Gastrocnemius medialis (tissue), 4 donors: Measurements from ENCODE around the gene NLGN4X. TPM values are rescaled to one million over a fixed set of nuclear protein-coding genes. Genes with fewer than 3 reads are reported as not detected.
"Not testable (repeated sequence)": the region's sequence is repeated elsewhere in the genome, so short reads cannot be mapped to it uniquely, and the experiment has no call there.

Source experiments
- ATAC-seq, 2 donors: fragments of 150-250 bp; one replicate each; pipeline ENCODE4 v1.9.1; 2016
- DNase-seq, 2 donors: peaks; one replicate each; pipeline ENCODE4 v3.0.0-alpha.2; 2019
- H3K27ac ChIP-seq, 4 donors: fragments of 200-600 bp; sonication (generic); 1 replicate in 1 of 4; 2 replicates in 3 of 4; pipeline ENCODE4 v1.5.1; 2016 to 2018; ENCODE audit warnings: mild to moderate bottlenecking in 2 of 4, moderate library complexity in 1 of 4
- H3K27me3 ChIP-seq, 3 donors: fragments of 200-600 bp; sonication (generic) in 2 of 3; 1 replicate in 1 of 3; 2 replicates in 2 of 3; pipeline versions ENCODE4 v1.5.1 to v1.6.0; 2016 to 2019; ENCODE audit warnings: mild to moderate bottlenecking in 1 of 3, moderate library complexity in 1 of 3
- H3K36me3 ChIP-seq, 2 donors: fragments of 200-600 bp; sonication (generic) in 1 of 2; one replicate each; pipeline ENCODE4 v1.5.1; 2017 to 2018
- H3K4me1 ChIP-seq, 2 donors: fragments of 200-600 bp; sonication (generic) in 1 of 2; one replicate each; pipeline ENCODE4 v1.5.1; 2016 to 2017; ENCODE audit warnings: mild to moderate bottlenecking in 2 of 2
- H3K4me3 ChIP-seq, 4 donors: fragments of 200-600 bp; sonication (generic) in 3 of 4; 1 replicate in 1 of 4; 2 replicates in 3 of 4; pipeline ENCODE4 v1.5.1; 2016 to 2019; ENCODE audit warnings: mild to moderate bottlenecking in 2 of 4
- H3K9me3 ChIP-seq, 3 donors: fragments of 200-600 bp; sonication (generic) in 2 of 3; 1 replicate in 1 of 3; 2 replicates in 2 of 3; pipeline ENCODE4 v1.5.1; 2016 to 2019
- CTCF ChIP-seq, 5 experiments: fragments of 450-650 bp in 3 of 5; fragments of 200-600 bp in 2 of 5; sonication (generic) in 2 of 5; IDR thresholded peaks in 4 of 5; conservative IDR thresholded peaks in 1 of 5; 1 replicate in 4 of 5; 2 replicates in 1 of 5; pipeline ENCODE4 v1.5.1; 2016 to 2019; ENCODE audit warnings: antibody characterized with exemption in 5 of 5, mild to moderate bottlenecking in 3 of 5, moderate library complexity in 3 of 5
- POLR2A ChIP-seq, 2 donors: fragments of 450-650 bp; IDR thresholded peaks; one replicate each; pipeline ENCODE4 v1.6.1; 2017; ENCODE audit warnings: antibody characterized with exemption in 2 of 2, mild to moderate bottlenecking in 2 of 2, moderate library complexity in 2 of 2
- in situ Hi-C, 4 donors: fragments of 200-750 bp; cut with MboI; loops; one replicate each; pipeline versions ENCODE4 v1.15.0 to v1.8.0; 2017; ENCODE audit warnings: low sequenced_read_pairs in 4 of 4
- intact Hi-C: fragments of 100-400 bp; cut with DNase I; formaldehyde crosslinking; loops from one replicate; pipeline ENCODE4 v1.15.1; 2023; ENCODE audit warnings: low total_unique reads
- total RNA-seq, 4 donors: library from RNA; depleted of rRNA; stranded (reverse); fragments of >200 nt; gene quantifications; one replicate each; pipeline versions ENCODE4 v1.1.0 to v1.2.3, GENCODE V29; 2016

NLGN4X gene
- total RNA-seq, 4 donors from 2014 or later, result 0.31 to 0.52 (median 0.47) TPM

DNA sequence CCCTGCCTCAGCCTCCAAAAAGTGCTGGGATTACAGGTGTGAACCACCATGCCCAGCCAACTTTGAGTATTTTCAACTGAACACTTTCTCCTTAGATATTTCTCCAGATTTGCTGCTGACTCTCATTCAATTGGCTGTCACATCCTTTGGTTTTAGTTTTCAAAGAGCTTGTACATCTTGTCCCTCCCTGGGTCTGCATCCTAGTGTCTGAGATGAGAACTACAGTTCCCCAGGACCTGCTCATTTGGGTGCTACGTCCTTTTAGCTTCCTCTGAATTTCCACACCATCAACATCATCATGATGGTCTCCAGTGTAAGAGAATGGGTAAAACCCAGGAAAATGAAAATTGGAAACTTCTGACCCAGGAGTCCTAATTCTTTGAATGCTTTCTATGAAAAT, 312.9 kb downstream of the NLGN4X start:
- intact Hi-C loops (no loop called here), in situ Hi-C loops (no loop called here)
- Histone ChIP-seq H3K4me1 (no peaks in the 10 kb centered on the region), H3K36me3 (no peaks in the 10 kb centered on the region), H3K27me3 (no peaks in the 10 kb centered on the region), H3K4me3 (no peak overlapping the region), H3K9me3 (no peaks in the 10 kb centered on the region), H3K27ac (no peak overlapping the region)
- DNase-seq, result no peak
- ATAC-seq, result no peak
- TF ChIP-seq POLR2A (IDR thresholded peaks at IDR 0.05) (no peak), CTCF (IDR thresholded peaks at IDR 0.05 in 4 of 5, conservative IDR thresholded peaks at IDR 0.05 in 1 of 5) (no peak)

GRCh38 chrX:5907207-5907606, 321.5 kb downstream of the NLGN4X start:
- ATAC-seq (no peak), DNase-seq (no peak)
- intact Hi-C loops, result no loop called here

DNA sequence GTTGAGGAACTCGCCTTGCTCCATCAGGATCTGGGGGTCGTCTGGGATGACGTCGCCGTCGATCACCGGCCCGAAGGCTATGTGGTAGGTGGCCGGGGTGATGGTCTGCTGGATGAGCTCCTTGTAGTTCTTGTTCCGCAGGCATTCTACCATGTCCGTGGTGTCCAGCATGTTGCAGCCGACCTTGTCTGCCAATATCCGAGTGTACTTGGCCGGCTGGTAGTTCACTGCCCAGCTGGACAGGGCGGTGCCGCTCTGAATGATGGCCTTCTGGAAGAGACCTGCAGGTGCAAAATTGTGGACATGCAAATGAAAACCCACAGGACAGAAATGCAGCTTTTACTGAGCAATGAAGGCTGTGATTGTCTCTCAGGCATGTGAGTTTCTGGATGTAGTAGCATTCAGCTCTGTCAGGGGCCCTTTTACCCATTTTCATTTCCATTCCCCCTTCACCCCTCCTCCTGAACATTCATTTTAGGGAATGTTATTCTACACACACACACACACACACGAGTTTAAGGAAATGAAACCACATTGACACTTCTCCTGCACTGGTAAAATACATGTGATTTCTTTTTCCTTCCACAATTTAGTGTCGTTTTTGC, 325.0 kb downstream of the NLGN4X start:
- in situ Hi-C loops, H3K4me1 ChIP-seq, H3K9me3 ChIP-seq, H3K4me3 ChIP-seq, DNase-seq, H3K36me3 ChIP-seq, H3K27me3 ChIP-seq, H3K27ac ChIP-seq, intact Hi-C loops, ATAC-seq: not testable (repeated sequence)

More at GRCh38 chrX:5907207-5907606, 321.5 kb downstream of the NLGN4X start:
- no peak overlapping the region for H3K27ac ChIP-seq
- H3K27me3 ChIP-seq, result no peaks in the 10 kb centered on the region
- no peaks in the 10 kb centered on the region for H3K36me3 ChIP-seq
- no peaks in the 10 kb centered on the region for H3K4me1 ChIP-seq
- in situ Hi-C loops, result no loop called here
- no peaks in the 10 kb centered on the region for H3K9me3 ChIP-seq
- no peak for TF ChIP-seq CTCF (IDR thresholded peaks at IDR 0.05 in 4 of 5, conservative IDR thresholded peaks at IDR 0.05 in 1 of 5)
- TF ChIP-seq POLR2A (IDR thresholded peaks at IDR 0.05), result no peak
- no peak overlapping the region for H3K4me3 ChIP-seq

GRCh38 chrX:5898463-5898862, 330.2 kb downstream of the NLGN4X start:
- Histone ChIP-seq H3K9me3 (no peaks in the 10 kb centered on the region), H3K27ac (no peak overlapping the region), H3K36me3 (no peaks in the 10 kb centered on the region), H3K4me3 (no peak overlapping the region), H3K27me3 (no peaks in the 10 kb centered on the region), H3K4me1 (no peaks in the 10 kb centered on the region)
- in situ Hi-C loops (no loop called here), intact Hi-C loops (no loop called here)
- TF ChIP-seq POLR2A (IDR thresholded peaks at IDR 0.05) (no peak), CTCF (IDR thresholded peaks at IDR 0.05 in 4 of 5, conservative IDR thresholded peaks at IDR 0.05 in 1 of 5) (no peak)
- no peak for DNase-seq
- ATAC-seq, result no peak

- intact Hi-C loops (no loop called here), in situ Hi-C loops (no loop called here)
- Histone ChIP-seq H3K27ac (no peak overlapping the region), H3K27me3 (no peaks in the 10 kb centered on the region), H3K4me1 (no peaks in the 10 kb centered on the region), H3K9me3 (no peaks in the 10 kb centered on the region), H3K4me3 (no peak overlapping the region), H3K36me3 (no peaks in the 10 kb centered on the region)
- TF ChIP-seq CTCF (IDR thresholded peaks at IDR 0.05 in 4 of 5, conservative IDR thresholded peaks at IDR 0.05 in 1 of 5) (no peak), POLR2A (IDR thresholded peaks at IDR 0.05) (no peak)
- no peak for ATAC-seq
- no peak for DNase-seq
These were observed 337.3 kb downstream of the NLGN4X start for GRCh38 chrX:5891378-5891777.
